LNCaP clone FGC (cell line): ENCODE measurements around the gene FBRSL1.
"Not testable (repeated sequence)": the region's sequence is repeated elsewhere in the genome, so short reads cannot be mapped to it uniquely, and the experiment has no call there.

Source experiments
- DNase-seq: peaks from one replicate; pipeline ENCODE4 v3.0.0-alpha.2; 2011; ENCODE audit warnings: low read depth
- H3K4me3 ChIP-seq: 2 replicates; pipeline ENCODE4 v1.5.1; 2011; ENCODE audit warnings: mild to moderate bottlenecking, low read depth, low read length, control low read depth
- TF ChIP-seq, protein P1 (sequence below): IDR thresholded peaks from 2 replicates; pipeline ENCODE4 v1.5.1; 2012; ENCODE audit warnings: mild to moderate bottlenecking; ENCODE audit not compliant: control insufficient read depth, insufficient read depth; ENCODE audit errors: extremely low read depth

FBRSL1 gene

GRCh38 chr12:132528564-132529106, 38.7 kb downstream of the FBRSL1 start:
- DNase-seq: no peak
- TF ChIP-seq, protein P1, sequence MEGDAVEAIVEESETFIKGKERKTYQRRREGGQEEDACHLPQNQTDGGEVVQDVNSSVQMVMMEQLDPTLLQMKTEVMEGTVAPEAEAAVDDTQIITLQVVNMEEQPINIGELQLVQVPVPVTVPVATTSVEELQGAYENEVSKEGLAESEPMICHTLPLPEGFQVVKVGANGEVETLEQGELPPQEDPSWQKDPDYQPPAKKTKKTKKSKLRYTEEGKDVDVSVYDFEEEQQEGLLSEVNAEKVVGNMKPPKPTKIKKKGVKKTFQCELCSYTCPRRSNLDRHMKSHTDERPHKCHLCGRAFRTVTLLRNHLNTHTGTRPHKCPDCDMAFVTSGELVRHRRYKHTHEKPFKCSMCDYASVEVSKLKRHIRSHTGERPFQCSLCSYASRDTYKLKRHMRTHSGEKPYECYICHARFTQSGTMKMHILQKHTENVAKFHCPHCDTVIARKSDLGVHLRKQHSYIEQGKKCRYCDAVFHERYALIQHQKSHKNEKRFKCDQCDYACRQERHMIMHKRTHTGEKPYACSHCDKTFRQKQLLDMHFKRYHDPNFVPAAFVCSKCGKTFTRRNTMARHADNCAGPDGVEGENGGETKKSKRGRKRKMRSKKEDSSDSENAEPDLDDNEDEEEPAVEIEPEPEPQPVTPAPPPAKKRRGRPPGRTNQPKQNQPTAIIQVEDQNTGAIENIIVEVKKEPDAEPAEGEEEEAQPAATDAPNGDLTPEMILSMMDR: no peak
- no peak overlapping the region for H3K4me3 ChIP-seq

GRCh38 chr12:132529156-132529839, 39.3 kb downstream of the FBRSL1 start:
- DNase-seq: no peak
- no peak overlapping the region for H3K4me3 ChIP-seq
- TF ChIP-seq, protein P1: no peak

DNA sequence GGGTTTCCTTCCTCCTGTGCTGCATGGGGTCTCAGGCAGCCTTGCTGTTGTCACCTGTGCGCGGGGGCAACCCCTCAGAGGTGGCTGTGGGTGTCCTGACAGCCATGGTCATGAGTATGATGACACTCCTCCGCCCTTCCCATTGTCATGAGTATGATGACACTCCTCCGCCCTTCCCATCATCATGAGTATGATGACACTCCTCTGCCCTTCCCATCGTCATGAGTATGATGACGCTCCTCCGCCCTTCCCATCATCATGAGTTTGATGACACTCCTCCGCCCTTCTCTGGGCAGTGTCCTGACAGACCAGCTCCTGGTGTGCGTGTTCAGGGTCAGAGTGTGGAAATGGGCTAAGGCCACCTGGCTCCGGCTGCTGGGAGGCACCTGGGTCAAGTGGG, 40.0 kb downstream of the FBRSL1 start:
- no peak for DNase-seq
- TF ChIP-seq, protein P1: no peak
- H3K4me3 ChIP-seq: no peak overlapping the region

DNA sequence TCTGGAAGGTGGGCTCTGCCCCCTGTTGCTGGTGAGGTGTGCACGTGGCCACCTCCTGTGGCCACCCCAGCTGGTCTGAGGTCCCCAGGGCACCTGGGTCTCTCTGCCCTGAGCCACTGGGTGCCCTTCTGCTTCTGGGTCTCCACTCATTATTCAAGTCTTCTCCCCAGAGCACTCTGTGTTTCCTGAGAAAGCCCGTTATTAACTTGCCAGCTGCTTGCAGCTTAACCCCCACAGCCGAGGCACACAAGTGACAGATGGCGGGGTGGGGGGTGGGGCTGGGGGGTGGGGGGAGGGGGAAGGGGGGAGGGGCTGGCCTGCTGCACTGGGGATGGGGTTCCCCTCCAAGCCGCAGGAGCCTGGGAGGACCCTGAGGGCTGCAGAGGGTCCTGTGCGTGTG, 40.5 kb downstream of the FBRSL1 start:
- no peak overlapping the region for H3K4me3 ChIP-seq
- no peak for DNase-seq
- TF ChIP-seq, protein P1: no peak

- no peak for DNase-seq
- TF ChIP-seq, protein P1: no peak
- no peak overlapping the region for H3K4me3 ChIP-seq
These were observed 40.9 kb downstream of the FBRSL1 start for GRCh38 chr12:132530851-132531250.

GRCh38 chr12:132532711-132533583, 43.0 kb downstream of the FBRSL1 start:
- not testable (repeated sequence) for H3K4me3 ChIP-seq, DNase-seq

GRCh38 chr12:132533584-132533958, 43.6 kb downstream of the FBRSL1 start:
- DNase-seq: no peak
- H3K4me3 ChIP-seq: no peak overlapping the region
- TF ChIP-seq, protein P1: no peak
